Skin epidermis (tissue), 12 donors: ENCODE data around the gene LAMB4.

Experiments used
- H3K27ac ChIP-seq, 21 experiments: fragments of 200-600 bp; sonication (generic) in 11 of 21; one replicate each; pipeline ENCODE4 v1.5.0; 2020; ENCODE audit warnings: mild to moderate bottlenecking in 3 of 21, inconsistent platforms in 2 of 21, moderate library complexity in 2 of 21
- H3K4me3 ChIP-seq, 7 experiments: fragments of 200-600 bp; sonication (generic) in 2 of 7; one replicate each; pipeline ENCODE4 v1.5.0; 2020; ENCODE audit warnings: inconsistent platforms in 2 of 7, mild to moderate bottlenecking in 2 of 7, moderate library complexity in 1 of 7

The LAMB4 gene

GRCh38 chr7:108112683-108113082 lies 17.5 kb downstream of the LAMB4 start:
- Histone ChIP-seq H3K27ac (no peak overlapping the region), H3K4me3 (no peak overlapping the region)

DNA sequence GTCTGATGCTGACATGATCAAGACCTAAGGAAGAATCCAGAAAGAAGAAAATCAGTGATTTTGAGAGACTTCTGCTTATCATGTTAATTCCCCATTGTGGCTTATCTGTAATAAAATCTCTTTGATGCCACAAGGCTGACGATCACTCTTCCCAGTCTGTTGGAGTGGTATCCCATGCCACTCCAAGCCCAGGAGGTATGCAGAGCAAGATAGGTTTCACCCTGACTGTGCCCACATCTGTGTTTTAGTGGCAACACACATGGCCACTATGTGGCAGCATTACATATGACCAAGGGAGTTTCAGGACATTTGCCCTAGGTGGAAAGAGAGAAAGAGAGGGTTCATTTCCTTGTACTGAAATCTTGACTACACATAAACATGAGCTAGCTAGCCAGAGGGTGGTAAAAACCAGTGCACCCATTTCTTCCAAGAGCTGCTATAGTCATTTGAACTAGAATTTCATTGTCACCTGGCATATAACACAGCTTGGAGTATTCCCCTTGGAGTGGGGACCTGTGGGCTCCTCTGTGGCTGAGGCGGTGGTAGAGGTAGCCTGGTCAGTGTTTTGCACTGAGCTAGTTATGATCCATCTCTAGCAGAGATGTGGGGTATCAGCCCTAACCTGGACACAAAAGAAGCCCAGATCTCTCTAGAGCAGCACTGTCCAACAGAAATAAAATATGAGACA lies 20.8 kb downstream of the LAMB4 start:
- no peak overlapping the region for H3K4me3 ChIP-seq
- no peak overlapping the region for H3K27ac ChIP-seq

GRCh38 chr7:108108131-108108530 lies 22.0 kb downstream of the LAMB4 start:
- Histone ChIP-seq H3K27ac (no peak overlapping the region), H3K4me3 (no peak overlapping the region)

DNA sequence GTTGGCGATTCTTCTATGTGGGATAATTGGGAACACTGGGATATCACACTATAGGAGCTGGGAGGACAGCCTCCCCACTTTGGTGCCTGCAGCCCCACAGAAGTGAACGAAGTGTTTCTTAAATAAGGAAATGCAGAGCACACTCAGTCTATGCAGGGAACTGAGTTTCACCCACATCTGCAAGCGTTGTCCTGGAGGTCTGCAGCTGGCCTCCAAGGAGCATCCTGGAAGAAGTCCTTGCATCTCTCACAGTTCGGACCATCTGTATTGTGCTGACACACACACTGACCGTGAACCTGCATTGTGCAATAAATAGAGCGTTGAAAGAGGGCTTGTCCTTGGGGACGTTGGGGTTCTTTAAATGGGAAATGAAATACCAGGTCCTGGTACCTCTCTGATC lies 25.8 kb downstream of the LAMB4 start:
- no peak overlapping the region for H3K4me3 ChIP-seq
- no peak overlapping the region for H3K27ac ChIP-seq

- no peak overlapping the region for H3K27ac ChIP-seq
- no peak overlapping the region for H3K4me3 ChIP-seq
Measured at GRCh38 chr7:108103558-108104298, 26.4 kb downstream of the LAMB4 start.

- Histone ChIP-seq H3K4me3 (no peak overlapping the region), H3K27ac (no peak overlapping the region)
Measured at GRCh38 chr7:108102671-108103312, 27.4 kb downstream of the LAMB4 start.

- H3K27ac ChIP-seq = no peak overlapping the region
- no peak overlapping the region for H3K4me3 ChIP-seq
Measured at GRCh38 chr7:108101759-108102158, 28.4 kb downstream of the LAMB4 start.

DNA sequence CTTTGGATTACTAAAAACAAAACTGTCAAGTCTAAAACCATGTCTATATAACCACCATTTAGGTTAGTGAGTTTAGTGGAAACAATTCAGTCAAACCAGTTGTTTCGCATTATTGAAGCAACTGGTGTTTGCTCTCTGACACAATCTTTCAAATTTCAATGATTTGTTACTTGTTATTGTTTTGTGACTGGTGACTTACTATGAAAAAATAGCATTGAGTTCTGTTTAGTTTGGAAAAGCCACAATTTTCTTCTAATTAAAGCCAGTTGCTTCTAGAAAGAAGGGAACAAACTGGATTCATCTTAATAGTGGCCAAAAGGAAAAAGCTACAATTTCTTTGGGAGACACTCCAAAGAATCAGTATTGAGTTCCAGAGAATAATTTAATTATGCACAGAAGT lies 30.4 kb downstream of the LAMB4 start:
- no peak overlapping the region for H3K27ac ChIP-seq

DNA sequence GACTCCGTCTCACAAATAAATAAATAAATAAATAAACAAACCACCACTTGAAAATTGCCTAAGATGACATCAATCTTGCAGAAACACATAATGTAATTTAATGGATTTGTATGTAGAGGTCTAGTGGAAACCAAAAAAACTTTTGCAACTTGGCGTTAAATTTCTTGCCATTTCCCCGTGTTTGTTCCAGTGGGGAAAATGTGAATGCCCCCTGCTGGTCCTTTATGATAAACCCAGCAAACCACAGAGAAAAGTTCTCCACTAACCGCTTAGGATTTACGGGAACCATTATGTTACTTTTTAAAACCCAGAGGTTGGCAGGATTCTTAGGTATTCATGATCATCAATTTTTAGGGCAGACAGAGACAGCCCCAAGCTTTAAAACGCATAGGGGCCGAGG lies 32.5 kb downstream of the LAMB4 start:
- Histone ChIP-seq H3K27ac (no peak overlapping the region), H3K4me3 (no peak overlapping the region)

More for the DNA sequence above, 30.4 kb downstream of the LAMB4 start:
- no peak overlapping the region for H3K4me3 ChIP-seq

GRCh38 chr7:108096996-108097395 lies 33.2 kb downstream of the LAMB4 start:
- Histone ChIP-seq H3K4me3 (no peak overlapping the region), H3K27ac (no peak overlapping the region)

- Histone ChIP-seq H3K27ac (peak overlapping the region in 12 of 21 experiments; percentile 19 to 76 (median 52)), H3K4me3 (no peak overlapping the region)
Measured at GRCh38 chr7:108094933-108095710, 35.0 kb downstream of the LAMB4 start.

DNA sequence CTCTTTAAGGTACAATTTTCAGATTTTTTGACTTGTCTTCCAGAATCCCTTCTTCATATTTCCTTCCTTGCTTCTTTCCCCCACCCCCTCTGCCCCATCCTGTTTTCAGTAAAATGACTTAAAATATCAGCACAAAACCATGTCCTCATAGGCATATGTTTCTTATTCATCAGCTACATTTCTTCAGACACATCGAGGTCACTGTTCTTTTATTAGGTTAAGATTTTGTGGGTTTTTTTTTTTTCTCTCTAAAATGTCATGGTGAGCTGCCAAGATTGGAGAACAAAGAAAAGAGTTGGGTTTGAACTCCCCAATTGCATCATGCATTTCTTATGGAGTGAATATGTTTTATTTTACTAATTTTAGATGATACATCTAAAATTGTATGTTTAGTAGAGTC lies 35.8 kb downstream of the LAMB4 start:
- H3K4me3 ChIP-seq = no peak overlapping the region
- peak overlapping the region in 12 of 21 experiments; percentile 4 to 76 (median 65) for H3K27ac ChIP-seq

GRCh38 chr7:108093851-108094331 lies 36.3 kb downstream of the LAMB4 start:
- H3K4me3 ChIP-seq = no peak overlapping the region
- H3K27ac ChIP-seq = peak overlapping the region in 12 of 21 experiments; percentile 4 to 76 (median 54)

GRCh38 chr7:108093341-108093740 lies 36.8 kb downstream of the LAMB4 start:
- H3K4me3 ChIP-seq = no peak overlapping the region
- H3K27ac ChIP-seq = peak overlapping the region in 5 of 21 experiments; percentile 4 to 76 (median 53)

- H3K4me3 ChIP-seq = no peak overlapping the region
- no peak overlapping the region for H3K27ac ChIP-seq
Measured at GRCh38 chr7:108091461-108091831, 38.7 kb downstream of the LAMB4 start.

- no peak overlapping the region for H3K4me3 ChIP-seq
- H3K27ac ChIP-seq = no peak overlapping the region
Measured at GRCh38 chr7:108090791-108091460, 39.2 kb downstream of the LAMB4 start.

DNA sequence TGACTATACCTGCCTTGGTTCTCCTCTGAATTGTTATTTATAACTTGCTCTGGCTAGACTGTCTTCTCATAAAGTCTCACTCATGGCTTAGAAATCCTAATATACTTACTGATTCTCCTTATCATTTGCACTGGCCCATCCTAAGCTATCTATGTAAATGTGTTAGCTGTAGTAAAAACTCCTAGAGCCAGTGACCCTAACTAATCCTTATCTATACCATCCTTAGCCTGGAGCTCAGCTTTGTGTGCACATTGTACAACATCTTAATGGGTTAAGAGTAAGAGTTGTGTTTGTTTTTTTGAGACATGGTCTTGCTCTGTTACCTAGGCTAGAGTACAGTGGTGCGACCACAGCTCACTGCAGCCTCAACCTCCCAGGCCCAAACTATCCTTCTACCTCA lies 40.8 kb downstream of the LAMB4 start:
- Histone ChIP-seq H3K4me3 (no peak overlapping the region), H3K27ac (no peak overlapping the region)

DNA sequence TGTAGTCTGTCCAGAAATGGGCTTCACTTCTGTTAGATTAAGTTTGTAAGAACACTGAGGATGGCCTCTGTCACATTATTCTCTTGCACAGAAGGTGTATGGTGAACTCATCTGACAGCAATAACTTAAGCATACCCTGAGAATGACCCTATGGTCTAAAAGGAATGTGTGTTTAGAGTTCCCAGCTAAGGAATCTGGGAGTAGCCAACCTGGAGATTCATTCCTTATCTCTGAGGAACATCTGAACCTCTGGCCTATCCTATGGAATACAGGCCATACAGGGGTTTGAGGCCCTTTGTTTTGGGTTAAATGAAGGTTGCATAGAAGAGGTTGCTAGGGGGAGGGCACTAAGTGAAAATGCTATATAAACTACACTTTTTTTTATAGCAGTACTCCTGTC lies 41.4 kb downstream of the LAMB4 start:
- Histone ChIP-seq H3K27ac (no peak overlapping the region), H3K4me3 (no peak overlapping the region)

- Histone ChIP-seq H3K4me3 (no peak overlapping the region), H3K27ac (no peak overlapping the region)
Measured at GRCh38 chr7:108087778-108088177, 42.4 kb downstream of the LAMB4 start.

- no peak overlapping the region for H3K27ac ChIP-seq
- H3K4me3 ChIP-seq = no peak overlapping the region
Measured at GRCh38 chr7:108086962-108087361, 43.2 kb downstream of the LAMB4 start.
